ENCODE results near the gene OR10J5.
"Not testable (repeated sequence)": the region's sequence is repeated elsewhere in the genome, so short reads cannot be mapped to it uniquely, and the experiment has no call there.

Gene OR10J5, protein sequence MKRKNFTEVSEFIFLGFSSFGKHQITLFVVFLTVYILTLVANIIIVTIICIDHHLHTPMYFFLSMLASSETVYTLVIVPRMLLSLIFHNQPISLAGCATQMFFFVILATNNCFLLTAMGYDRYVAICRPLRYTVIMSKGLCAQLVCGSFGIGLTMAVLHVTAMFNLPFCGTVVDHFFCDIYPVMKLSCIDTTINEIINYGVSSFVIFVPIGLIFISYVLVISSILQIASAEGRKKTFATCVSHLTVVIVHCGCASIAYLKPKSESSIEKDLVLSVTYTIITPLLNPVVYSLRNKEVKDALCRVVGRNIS

DNA sequence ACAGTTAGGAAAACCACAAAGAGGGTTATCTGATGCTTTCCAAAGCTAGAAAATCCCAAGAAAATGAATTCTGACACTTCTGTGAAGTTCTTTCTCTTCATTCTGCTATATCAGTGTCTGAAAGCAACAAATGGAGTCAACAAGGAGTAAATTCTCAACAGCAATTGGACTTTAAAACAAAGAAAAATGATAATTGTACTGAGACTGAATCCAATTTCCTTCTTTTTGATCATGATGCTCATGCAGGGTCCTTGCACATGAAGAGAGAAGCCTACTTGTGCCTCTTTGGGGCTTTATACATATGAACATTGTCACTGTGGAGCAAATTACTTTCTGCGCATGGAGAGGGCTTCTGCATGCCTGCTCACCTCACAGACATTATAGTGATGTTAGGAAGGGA is at the start of gene OR10J5:
Gene OR10J5, minus strand, starts transcription at position 101 of the 400 bp plus-strand sequence. Its CDS starts 0 bp downstream, at position 101.
- DNase-seq (ENCODE audit: low spot score) = no peak

DNA sequence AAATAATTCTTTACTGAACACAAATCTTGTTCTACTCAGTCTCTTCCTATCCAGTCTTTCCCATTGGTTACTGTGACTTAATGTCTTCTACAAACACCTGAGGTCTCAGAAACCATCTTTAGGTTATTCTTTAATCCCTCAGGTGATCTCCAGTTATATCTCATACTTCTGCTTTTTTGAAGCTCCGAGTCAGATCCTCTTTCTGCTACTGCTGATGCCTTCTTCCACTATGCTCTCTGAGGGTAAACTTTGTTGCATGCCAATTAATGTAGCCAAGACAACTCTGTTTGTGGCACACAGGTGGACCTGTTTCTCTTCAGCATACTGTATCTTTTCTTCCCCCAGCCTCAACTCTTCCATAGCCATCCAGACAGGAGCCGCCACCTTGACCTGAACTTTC is 48.7 kb upstream of the OR10J5 start:
- DNase-seq (ENCODE audit: low spot score) = no peak

DNA sequence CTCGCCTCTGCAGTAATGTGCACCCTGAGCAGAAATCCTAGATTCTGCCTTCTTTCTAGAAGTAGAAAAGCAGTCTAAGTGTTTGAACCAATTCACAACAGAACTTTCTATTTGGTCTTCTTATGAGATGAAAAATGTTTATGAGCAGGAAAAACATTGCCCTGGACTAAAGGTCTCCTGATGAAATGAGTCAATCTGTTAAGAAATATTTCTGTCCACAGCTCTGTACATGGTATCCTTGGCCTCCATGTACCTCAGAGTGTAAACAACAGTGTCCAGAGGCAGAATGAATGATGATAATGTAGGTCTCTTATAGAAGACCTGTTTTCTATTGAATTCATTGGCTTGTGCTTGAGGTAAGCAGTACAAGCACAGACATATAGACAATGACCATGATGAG is 45.6 kb upstream of the OR10J5 start:
- DNase-seq (ENCODE audit: low spot score) = no peak

DNA sequence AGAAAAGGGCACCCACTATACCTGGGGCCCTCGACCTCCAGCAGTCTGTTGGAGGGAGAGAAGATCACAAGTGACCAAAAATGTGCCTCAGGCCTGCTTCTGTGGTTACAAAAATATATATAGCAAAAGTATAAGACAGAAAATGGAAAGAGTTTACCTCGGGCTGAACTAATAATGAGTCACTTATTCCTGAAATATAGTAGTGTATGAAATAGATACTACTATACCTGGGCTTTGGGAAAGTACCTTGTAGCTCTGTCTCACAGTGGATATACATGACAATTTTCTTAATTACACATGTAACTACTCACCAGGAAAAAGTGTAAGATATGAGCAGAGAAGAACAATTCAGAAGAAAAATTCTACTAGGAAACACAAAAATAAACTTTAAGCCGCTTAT is 44.5 kb upstream of the OR10J5 start:
- no peak for DNase-seq (ENCODE audit: low spot score)

DNA sequence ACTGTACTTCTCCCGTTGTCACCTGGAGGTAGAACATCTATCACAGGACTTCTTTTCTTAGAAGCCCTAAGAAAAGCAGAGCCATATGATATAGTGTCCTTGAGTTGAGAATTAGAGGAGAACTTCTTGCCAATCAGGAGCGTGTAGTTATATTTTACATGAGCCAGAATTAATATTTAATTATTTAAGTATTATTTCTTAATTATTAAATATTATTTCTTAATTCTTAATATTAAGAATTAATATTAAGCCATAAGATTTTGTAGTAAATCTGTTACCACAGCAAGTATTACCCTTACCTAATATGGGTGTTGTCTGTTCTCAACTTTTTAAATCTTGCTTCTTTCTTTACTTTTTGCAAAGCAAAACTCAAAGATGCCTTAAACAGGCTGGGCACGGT is 41.6 kb upstream of the OR10J5 start:
- DNase-seq (ENCODE audit: low spot score) = no peak

DNA sequence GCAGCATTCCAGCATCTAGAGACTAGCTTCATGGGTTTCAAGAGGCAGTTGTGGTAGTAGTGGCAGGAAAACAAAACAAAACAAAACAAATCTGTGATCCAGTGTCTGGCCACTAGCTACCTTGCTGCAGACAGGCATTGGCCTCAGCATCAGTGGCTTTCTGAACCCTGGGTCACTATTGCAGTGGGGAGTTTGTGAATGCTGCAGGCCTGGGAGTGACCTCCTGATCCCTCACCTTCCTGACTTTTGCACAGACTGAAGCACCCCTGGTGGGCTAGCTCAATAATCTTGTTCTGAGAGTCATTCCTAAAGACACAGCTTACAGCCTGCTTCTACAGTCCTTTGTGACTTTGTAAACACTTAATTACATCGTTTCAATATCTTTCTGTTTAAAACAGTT is 26.9 kb upstream of the OR10J5 start:
- DNase-seq (ENCODE audit: low spot score) = no peak

DNA sequence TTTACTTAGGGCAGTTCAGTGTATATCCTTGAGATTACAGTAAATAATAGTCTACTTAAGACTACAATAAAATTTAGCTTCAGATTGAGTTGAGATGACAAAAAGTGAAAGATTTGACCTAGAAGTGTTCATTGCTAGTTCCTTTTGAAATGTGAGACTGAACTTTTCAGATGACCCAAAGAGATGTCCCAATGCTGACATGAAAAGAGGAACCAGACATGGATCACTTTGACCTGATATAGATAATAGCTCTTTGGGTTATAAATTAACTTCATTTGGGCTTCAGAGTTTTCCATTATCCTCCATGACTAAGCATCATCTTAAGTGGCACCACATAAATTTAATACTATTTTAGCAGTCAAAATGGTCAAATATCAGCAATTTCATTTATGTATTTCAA is 25.7 kb upstream of the OR10J5 start:
- no peak for DNase-seq (ENCODE audit: low spot score)

DNA sequence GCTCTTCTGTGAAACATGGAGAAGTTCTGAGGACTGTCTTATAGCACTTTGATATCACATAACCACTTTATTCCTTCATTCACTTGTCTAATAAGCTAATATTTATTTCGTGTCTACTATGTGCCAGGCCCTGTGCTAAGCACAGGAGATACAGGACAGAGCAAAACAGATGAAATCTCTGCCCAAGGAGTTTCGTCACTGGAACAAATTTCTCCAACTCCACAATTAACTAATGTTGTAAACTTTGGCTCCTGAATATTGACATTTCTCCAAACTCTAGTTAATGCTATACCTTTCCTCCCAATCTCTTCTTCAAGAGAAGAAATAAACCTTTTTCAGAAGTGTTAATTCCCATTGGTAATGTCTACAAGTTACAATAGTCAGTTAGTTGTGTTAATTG is 24.8 kb upstream of the OR10J5 start:
- DNase-seq (ENCODE audit: low spot score) = no peak

DNA sequence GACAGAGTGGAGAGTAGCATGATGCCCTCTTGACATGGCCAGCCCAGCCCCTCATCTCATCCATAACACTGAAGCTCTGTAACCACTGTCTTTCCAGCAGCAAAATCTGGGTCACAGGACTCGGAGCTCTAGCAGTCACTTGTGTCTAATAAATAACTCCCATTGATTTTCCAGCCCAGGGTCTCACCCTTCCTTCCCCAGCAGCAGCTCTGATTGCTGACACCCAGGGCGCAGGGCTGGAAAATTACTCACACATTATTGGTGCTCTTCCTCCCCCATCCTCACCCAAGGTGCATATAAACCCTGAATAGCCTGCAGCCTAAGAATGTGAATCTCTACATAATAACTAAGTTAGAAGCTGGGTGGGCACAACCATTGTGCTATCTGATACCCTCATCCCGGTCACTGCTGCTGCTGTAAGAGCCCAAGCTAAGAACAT is 21.1 kb upstream of the OR10J5 start:
- DNase-seq (ENCODE audit: low spot score) = no peak

DNA sequence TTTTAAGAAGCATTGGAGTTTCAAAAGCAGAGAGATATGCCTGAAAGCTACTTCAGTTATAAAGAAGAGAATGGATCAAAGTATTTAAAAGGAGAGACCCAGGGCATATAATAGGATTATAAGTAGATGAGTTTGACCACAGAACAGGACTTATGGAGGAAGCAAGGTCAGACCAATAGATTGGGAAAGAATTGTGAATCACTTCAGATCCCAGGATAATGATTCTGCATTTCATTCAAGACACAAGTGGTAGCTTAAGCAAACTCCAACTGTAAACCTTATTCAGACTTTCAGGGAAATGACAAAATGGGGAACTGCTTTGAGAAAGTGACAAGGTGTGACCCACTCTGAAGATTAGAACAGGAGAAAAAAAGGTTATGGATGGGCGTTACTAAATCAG is 18.9 kb upstream of the OR10J5 start:
- no peak for DNase-seq (ENCODE audit: low spot score)

DNA sequence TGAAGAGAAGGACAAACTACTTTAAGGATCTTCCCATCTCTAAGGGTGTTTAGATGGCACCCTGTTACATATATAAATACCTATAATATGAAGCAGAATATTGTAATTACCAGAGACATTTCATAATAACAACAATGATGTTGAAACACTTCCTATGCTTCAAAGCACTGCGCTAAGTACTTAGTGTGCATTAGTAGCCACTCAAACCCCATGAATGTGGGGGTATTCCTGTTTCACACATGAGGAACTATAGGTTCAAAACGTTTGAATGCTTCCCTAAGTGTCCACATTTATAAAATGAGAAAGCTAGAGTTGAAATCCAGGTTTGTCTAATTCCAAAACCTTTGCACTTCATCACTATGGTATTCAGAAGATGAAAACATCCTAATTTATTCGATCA is 18.5 kb upstream of the OR10J5 start:
- DNase-seq (ENCODE audit: low spot score) = no peak

DNA sequence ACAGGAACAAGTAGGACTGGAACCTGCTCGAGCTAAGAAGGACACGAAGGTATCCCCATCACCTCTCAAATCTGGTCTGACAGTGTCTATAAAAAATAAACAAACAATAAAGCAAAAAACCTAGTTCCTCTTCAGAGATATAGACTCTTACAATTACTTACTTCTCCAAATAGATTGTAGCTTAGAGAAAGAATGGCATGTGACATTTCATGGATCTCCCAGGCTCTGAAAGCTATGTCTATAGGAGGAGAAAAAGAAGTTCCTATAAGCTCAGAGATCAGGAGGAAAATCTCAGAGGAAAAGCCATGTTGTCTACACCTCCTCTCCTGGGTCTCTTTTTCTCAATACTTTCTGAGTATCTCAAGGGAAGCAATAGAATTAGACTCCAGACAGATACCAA is 12.3 kb upstream of the OR10J5 start:
- DNase-seq (ENCODE audit: low spot score) = no peak

DNA sequence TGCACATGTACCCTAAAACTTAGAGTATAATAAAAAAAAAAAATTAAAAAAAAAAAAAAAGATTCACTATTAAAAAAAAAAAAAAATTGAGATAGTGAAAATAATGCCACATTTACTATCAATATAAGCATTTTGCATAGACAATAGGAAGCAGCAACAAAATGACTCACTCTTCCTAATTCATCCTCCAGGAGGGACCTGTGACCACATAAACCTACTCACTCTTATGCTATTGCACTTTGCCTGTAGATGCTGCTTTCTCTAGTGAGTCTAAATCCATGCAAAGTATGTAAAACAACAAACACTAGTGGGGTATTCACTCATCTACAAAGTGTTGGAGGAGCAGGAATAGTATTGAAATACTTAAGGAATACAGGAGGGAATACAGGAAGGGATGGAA is 2.9 kb downstream of the OR10J5 start:
- no peak for DNase-seq (ENCODE audit: low spot score)

DNA sequence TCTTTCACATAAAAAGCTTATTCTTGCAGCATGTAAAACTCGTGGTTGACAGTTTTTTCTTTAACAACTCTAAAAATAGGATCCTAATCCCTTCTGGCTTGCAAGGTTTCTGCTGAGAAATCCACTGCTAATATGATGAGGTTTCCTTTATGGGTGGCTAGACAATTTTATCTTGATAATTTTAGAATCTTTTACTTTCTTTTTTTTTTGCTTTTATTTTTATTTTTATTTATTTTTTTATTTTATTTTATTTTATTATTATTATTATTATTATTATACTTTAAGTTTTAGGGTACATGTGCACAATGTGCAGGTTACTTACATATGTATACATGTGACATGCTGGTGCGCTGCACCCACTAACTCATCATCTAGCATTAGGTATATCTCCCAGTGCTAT is 11.0 kb downstream of the OR10J5 start:
- not testable (repeated sequence) for DNase-seq (ENCODE audit: low spot score)

DNA sequence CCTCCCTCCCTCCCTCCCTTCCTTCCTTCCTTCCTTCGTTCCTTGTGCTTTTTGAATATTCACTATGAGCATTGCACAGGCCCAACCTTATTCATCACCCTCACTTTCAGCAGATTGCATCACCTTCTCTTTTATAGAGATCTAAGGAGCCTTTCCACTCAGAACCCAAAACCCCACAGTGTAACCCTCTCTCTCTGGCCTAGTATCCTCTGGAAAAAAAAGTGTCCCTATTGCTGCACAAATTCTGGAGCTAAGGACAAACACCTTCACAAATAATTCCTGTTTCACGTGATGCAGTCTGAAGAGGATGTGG is 25.6 kb downstream of the OR10J5 start:
- no peak for DNase-seq (ENCODE audit: low spot score)

DNA sequence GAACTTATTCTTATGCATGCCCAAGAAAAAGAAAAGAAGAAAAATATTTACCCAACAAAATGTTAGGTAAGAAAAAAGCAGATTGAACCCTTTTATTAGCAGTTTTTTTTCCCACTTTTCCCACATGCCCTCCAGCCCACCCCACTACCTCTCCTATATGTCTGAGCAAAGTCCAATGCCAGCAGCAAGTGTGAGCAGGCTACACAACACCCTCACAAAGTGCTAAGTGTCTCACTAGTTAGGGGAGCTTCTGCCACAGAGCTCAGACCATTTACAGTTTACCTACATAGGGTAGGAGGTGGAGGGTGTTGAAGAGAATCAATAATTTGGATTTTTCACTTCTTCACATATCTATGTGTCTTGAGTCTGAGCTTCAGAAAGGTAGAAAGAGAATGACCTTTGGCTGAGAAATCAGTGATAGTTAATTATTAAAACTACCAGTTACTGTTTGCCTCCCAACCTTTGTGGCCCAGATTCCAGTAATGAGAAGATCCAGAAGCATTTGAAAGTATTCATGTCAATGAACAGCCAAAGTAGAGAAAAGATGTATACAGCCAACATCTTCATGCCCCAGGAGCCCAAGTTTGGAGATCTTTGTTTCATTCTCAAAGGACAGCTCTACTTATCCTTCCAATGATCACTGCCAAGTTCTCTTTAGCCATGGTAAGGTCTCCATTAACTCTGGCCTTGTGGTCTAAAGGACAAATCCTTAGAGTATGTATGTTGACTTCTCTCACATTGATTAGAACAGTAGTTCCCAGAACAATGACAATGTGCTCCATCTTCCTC is 26.2 kb downstream of the OR10J5 start:
- DNase-seq (ENCODE audit: low spot score) = no peak

DNA sequence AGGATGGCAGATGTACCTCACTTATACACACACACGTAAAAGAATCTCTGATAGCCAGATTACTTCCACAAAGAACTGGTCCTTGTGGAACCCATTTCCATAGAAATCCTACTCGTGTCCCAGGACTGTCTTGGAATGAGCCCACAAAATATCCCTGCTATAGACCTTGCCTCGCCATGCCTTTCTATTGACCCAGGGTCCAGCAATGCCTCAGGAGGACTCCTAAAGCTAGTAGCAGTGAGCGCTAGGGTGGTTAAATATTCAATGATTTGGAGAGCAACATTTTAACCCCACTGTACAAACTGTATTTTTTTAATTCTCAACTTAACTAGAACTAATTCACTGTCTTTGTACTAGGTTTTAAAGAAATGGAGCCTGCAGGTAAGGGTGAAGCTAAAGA is 26.9 kb downstream of the OR10J5 start:
- no peak for DNase-seq (ENCODE audit: low spot score)

DNA sequence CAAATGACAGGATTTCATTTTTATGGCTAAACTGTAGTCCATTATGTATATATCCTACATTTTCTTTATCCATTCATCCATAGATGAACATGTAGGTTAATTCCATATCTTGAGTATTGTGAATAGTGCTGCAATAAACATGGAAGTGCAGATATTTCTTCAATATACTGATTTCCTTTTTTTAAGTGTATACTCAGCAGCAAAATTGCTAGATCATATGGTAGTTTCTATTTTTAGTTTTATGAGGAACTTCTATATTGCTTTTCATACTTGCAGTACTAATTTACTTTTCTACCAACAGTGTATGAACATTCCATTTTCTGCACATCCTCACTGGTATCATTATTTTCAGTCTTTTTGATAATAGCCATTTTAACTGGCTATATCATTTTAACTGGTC is 30.1 kb downstream of the OR10J5 start:
- DNase-seq (ENCODE audit: low spot score) = no peak

DNA sequence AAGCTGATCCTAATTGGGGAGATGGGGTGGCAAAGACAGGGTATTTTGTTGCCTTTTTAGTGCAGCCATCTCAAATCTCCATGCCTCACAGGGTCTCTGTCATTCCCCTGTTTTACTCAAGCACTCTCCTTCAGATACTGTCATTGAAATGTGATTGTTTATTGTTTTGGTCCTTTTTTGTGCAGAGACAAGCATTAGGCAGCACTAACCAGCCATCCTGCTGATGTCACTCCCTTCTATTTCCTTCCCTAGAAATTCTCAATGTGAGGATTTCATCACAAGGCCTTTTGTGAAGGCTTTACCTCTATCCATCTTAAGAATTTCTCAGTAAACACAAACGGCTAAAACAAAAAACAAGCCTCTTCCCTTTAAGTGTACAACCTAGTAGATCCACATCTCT is 34.7 kb downstream of the OR10J5 start:
- DNase-seq (ENCODE audit: low spot score) = no peak

DNA sequence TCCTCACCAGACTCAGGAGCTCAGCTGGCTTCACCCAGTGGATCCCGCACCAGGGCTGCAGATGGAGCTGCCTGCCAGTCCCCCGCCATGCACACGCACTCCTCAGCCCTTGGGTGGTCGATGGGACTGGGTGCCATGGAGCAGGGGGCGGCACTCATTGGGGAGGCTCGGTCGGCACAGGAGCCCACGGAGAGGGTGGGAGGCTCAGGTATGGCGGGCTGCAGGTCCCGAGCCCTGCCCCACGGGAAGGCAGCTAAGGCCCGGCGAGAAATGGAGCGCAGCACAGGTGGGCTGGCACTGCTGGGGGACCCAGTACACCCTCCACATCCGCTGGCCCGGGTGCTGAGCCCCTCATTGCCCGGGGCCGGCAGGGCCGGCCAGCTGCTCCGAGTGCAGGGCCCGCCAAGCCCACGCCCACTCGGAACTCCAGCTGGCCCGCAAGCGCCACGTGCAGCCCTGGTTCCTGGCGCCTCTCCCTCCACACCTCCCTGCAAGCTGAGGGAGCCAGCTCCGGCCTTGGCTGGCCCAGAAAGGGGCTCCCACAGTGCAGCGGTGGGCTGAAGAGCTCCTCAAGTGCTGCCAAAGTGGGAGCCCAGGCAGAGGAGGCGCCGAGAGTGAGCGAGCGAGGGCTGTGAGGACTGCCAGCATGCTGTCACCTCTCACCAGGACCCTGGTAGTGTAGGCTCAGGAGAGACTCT is 41.1 kb downstream of the OR10J5 start:
- not testable (repeated sequence) for DNase-seq (ENCODE audit: low spot score)

DNA sequence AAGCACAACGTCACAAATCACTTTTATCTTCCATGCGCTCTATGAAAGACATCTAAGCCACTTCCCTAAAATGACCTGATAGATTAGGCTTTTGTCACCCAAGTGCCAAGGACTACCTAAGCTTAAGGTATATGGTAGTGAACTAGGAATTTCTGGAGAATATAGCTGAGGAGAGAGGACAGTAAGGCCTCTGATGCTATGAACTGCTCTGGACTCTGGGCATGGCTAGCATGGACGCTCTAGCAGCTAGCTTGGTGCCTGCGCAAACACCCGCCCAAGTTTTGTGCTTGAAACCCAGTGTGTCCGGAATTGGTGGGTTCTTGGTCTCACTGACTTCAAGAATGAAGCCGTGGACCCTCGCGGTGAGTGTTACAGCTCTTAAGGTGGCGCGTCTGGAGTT is 42.5 kb downstream of the OR10J5 start:
- DNase-seq (ENCODE audit: low spot score) = no peak

DNA sequence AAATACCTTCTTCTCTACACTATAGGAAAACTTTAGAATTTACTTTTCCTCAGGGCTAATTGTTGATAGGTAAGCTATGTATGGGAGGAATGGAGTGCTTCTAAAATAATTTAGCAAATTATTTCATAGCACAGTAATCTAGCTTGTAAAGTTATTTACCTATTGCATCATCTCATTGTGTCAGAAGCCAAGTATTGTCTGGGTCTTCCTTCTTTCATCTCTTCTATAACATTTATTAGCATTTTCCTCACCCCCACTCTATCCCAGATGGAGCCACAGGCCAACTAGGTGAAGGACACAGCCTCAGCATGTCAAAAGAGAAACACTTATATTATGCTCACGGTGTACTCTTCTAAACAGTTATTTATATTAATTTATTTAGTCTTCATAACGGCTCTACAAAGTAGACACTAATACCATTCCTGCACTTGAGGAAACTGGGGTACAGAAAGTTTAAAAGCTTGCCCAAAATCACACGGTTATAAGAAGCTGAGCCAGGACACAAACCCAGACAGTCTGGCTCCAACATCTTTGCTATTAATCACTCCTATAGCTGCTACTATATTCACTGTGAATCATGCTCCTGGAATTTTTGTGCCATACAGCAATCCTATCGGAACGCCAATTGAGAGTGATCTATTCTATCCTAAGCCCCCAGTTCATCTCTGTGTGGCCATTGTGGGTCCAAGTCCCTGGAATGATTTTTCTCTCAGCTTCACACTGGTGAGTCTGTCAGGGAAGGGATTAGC is 43.1 kb downstream of the OR10J5 start:
- no peak for DNase-seq (ENCODE audit: low spot score)
